Muscle layer of duodenum (tissue), 2 donors: ENCODE data around the gene KCP.

ENCODE experiments used
- H3K27ac ChIP-seq: one replicate; pipeline ENCODE4 v1.7.0; 2013; ENCODE audit warnings: mild to moderate bottlenecking, low read length
- H3K27me3 ChIP-seq: one replicate; pipeline ENCODE4 v1.7.0; 2013; ENCODE audit warnings: low read depth, mild to moderate bottlenecking, control low read depth, low read length
- H3K36me3 ChIP-seq, 2 donors: one replicate each; pipeline ENCODE4 v1.7.0; 2013; ENCODE audit warnings: low read length in 2 of 2, control low read depth in 1 of 2, mild to moderate bottlenecking in 1 of 2; ENCODE audit not compliant: insufficient read depth in 2 of 2, control insufficient read depth in 1 of 2
- H3K4me1 ChIP-seq, 2 donors: one replicate each; pipeline ENCODE4 v1.7.0; 2013; ENCODE audit warnings: low read length in 2 of 2, mild to moderate bottlenecking in 2 of 2, control low read depth in 1 of 2, moderate library complexity in 1 of 2; ENCODE audit not compliant: insufficient read depth in 2 of 2, control insufficient read depth in 1 of 2
- H3K4me3 ChIP-seq, 2 donors: one replicate each; pipeline ENCODE4 v1.7.0; 2013; ENCODE audit warnings: low read length in 2 of 2, low read depth in 1 of 2, mild to moderate bottlenecking in 1 of 2
- H3K9me3 ChIP-seq, 2 donors: one replicate each; pipeline ENCODE4 v1.7.0; 2013; ENCODE audit warnings: low read length in 2 of 2, control low read depth in 1 of 2, mild to moderate bottlenecking in 1 of 2; ENCODE audit not compliant: control insufficient read depth in 1 of 2
- donor health status: healthy.

Gene KCP

DNA sequence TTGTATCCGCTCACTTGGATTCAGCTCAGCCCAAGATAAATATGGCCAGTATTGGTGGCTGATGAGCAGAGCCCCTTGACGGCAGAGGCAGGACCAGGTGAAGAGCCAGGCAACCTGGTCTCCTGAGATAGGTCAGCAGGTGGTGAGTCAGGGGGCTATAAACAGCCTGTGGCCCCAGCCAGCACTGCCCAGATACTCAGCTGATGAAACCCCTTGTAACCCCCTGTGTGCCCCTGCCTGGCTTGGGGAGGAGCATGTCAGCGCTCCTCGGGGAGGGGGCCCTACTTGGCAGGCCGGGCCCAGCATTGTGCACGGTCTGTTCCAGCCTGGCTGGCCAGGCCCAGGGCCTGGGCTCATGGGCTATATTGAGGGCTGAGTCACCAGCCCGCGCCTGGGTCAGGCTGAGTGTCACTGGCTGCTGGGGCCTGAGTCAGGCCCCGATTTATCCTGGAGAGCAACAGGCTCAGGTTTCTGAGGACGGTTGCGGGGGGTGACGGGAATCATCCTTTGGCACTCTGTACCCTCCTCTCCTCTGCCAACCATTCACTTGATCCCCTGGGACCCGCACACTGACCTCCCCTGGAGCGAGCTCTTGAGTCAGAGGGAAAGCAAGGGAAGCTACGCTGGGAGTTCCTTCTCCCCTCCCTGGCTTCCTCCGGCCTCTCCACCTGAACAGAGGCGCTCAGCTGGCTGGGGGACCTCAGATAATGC lies 83.1 kb downstream of the KCP start:
- peaks cover 4 to 15% of the 10 kb centered on the region in 2 donors for H3K4me1 ChIP-seq
- peak overlapping the region in 1 of 2 donors; percentile 2 for H3K4me3 ChIP-seq
- H3K27ac ChIP-seq: peak overlapping the region; percentile 87
- no peaks in the 10 kb centered on the region for H3K36me3 ChIP-seq
- H3K9me3 ChIP-seq: no peaks in the 10 kb centered on the region
- peaks cover 4% of the 10 kb centered on the region for H3K27me3 ChIP-seq

GRCh38 chr7:128826916-128827247 lies 83.6 kb downstream of the KCP start:
- peaks cover 4 to 13% of the 10 kb centered on the region in 2 donors for H3K4me1 ChIP-seq
- H3K36me3 ChIP-seq: no peaks in the 10 kb centered on the region
- H3K27ac ChIP-seq: no peak overlapping the region
- no peak overlapping the region for H3K4me3 ChIP-seq
- peaks cover 4% of the 10 kb centered on the region for H3K27me3 ChIP-seq
- H3K9me3 ChIP-seq: no peaks in the 10 kb centered on the region
